ENCODE measurements around the gene MTARC2. TPM values are rescaled to one million over a fixed set of nuclear protein-coding genes. Genes with fewer than 3 reads are reported as not detected.

The MTARC2 gene
- total RNA-seq, 6 experiments from 2014 or later: 41.8 to 140 (median 86.6) TPM

DNA sequence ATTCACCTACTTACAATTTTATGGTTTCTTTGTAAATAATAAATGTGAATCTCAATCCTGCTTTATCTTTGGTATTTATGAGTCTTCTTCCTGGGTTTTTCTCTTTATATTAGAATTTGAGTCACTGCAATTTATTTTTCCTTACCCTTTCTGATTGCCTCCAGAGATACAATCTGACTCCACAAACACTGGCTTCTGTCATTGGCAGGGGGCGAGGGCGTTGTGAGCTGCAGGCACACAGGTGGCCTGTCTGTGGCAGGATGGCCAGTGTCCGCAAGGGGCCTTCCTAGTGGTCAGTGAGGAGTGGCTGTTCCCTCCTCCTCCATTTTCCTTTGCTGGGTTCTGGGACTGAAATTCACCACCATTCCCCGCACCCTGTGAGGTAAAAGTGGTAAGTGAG, 36.6 kb downstream of the MTARC2 start:
- Histone ChIP-seq H3K9me3 (no peaks in the 10 kb centered on the region), H3K4me3 (no peak overlapping the region), H3K27me3 (no peaks in the 10 kb centered on the region), H3K27ac (peak overlapping the region in 2 of 3 donors; percentile 88 to 92), H3K4me1 (peaks cover 0 to 40% (median 19%) of the 10 kb centered on the region in 4 donors), H3K36me3 (peaks cover 0 to 38% (median 13%) of the 10 kb centered on the region in 4 donors)
- intact Hi-C loops (cut with DNase I): no loop called here
- TF ChIP-seq POLR2A (IDR thresholded peaks at IDR 0.05): no peak
- TF ChIP-seq, protein P1, sequence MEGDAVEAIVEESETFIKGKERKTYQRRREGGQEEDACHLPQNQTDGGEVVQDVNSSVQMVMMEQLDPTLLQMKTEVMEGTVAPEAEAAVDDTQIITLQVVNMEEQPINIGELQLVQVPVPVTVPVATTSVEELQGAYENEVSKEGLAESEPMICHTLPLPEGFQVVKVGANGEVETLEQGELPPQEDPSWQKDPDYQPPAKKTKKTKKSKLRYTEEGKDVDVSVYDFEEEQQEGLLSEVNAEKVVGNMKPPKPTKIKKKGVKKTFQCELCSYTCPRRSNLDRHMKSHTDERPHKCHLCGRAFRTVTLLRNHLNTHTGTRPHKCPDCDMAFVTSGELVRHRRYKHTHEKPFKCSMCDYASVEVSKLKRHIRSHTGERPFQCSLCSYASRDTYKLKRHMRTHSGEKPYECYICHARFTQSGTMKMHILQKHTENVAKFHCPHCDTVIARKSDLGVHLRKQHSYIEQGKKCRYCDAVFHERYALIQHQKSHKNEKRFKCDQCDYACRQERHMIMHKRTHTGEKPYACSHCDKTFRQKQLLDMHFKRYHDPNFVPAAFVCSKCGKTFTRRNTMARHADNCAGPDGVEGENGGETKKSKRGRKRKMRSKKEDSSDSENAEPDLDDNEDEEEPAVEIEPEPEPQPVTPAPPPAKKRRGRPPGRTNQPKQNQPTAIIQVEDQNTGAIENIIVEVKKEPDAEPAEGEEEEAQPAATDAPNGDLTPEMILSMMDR (IDR thresholded peaks at IDR 0.05): no peak
- 82% methylated on average over 4 of the region's 4 CpGs for WGBS (ENCODE audit: insufficient coverage, low coverage, low lambda C conversion rate, missing lambda C conversion rate)
- ATAC-seq (no peak), DNase-seq (no peak)

DNA sequence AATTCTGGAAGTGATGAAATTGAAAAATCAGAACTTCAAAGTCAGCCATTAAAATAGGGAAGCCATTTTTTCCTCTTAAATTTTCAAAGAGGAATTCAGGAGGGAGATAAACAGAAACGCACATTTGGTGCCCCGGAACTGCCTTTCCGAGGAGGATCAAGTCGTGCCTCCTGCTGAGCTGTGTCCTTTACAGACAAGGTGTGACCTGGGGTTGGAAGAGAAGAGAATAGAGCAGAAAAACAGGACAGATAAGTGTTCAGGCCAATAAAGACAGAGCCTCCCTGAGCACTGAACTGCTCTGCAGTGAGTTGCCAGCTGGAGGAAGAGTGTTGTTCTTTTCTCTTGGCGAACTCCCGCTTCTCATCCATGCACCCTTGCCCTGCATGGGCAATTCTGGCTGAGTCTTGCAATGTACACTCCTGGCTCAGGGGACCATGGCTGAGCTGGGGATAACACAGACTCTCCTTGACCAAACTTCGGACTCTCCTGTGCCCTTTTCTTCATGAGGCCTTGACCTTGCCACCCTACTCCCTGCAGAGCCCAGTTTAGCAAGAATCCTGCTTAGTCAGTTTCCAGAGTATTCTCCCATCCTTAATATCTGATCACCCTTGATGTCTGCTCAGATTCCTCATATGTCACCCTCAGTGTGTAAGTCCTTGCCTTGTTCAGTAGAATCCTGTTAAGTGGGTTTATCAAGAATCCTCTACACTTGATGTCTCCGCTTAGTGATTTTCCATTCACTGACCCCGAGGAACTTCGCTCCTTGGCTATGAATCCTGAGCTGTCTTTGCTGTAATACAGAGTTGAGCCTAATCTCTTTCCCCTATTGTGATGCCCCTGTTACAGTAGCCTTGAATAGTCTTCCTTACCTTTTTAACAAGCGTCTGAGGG, 37.3 kb downstream of the MTARC2 start:
- H3K4me1 ChIP-seq: peaks cover 0 to 46% (median 22%) of the 10 kb centered on the region in 4 donors
- peaks cover 0 to 36% (median 13%) of the 10 kb centered on the region in 4 donors for H3K36me3 ChIP-seq
- H3K4me3 ChIP-seq: peak overlapping the region in 1 of 3 donors; percentile 67
- H3K9me3 ChIP-seq: no peaks in the 10 kb centered on the region
- DNase-seq: no peak
- peak overlapping the region; percentile 43 to 92 (median 88) for H3K27ac ChIP-seq
- intact Hi-C loops (cut with DNase I): no loop called here
- peak in 2 of 4 donors; percentile 1 for ATAC-seq
- no peaks in the 10 kb centered on the region for H3K27me3 ChIP-seq
- TF ChIP-seq, protein P1 (IDR thresholded peaks at IDR 0.05): no peak
- no peak for TF ChIP-seq POLR2A (IDR thresholded peaks at IDR 0.05)
- 53% methylated on average over 11 of the region's 11 CpGs for WGBS (ENCODE audit: insufficient coverage, low coverage, low lambda C conversion rate, missing lambda C conversion rate)

DNA sequence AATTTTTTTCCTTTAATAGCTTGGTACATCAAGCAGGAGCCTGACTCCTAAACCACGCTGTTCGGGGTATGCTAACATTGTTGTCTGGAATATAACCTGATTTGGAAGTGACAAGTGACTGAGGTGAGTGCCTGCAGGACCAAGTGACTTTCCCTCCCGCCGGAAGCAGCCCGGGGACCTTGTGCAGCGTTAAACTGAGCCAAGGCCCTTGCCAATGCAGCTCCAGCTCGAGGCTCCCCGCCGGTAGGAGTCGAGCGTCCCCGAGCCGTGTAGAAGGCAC, 37.9 kb downstream of the MTARC2 start:
- intact Hi-C loops (cut with DNase I): no loop called here
- Histone ChIP-seq H3K4me3 (peak overlapping the region; percentile 44 to 67 (median 61)), H3K4me1 (peaks cover 0 to 52% (median 24%) of the 10 kb centered on the region in 4 donors), H3K27me3 (no peaks in the 10 kb centered on the region), H3K36me3 (peaks cover 0 to 32% (median 13%) of the 10 kb centered on the region in 4 donors), H3K27ac (peak overlapping the region; percentile 43 to 92 (median 88)), H3K9me3 (no peaks in the 10 kb centered on the region)
- WGBS (ENCODE audit: insufficient coverage, low coverage, low lambda C conversion rate, missing lambda C conversion rate): 26% methylated on average over 7 of the region's 13 CpGs
- DNase-seq (peak in 1 of 3 donors; percentile 76), ATAC-seq (peak; percentile 27 to 52 (median 32))
- no peak for TF ChIP-seq POLR2A (IDR thresholded peaks at IDR 0.05)
- TF ChIP-seq, protein P1 (IDR thresholded peaks at IDR 0.05): no peak

DNA sequence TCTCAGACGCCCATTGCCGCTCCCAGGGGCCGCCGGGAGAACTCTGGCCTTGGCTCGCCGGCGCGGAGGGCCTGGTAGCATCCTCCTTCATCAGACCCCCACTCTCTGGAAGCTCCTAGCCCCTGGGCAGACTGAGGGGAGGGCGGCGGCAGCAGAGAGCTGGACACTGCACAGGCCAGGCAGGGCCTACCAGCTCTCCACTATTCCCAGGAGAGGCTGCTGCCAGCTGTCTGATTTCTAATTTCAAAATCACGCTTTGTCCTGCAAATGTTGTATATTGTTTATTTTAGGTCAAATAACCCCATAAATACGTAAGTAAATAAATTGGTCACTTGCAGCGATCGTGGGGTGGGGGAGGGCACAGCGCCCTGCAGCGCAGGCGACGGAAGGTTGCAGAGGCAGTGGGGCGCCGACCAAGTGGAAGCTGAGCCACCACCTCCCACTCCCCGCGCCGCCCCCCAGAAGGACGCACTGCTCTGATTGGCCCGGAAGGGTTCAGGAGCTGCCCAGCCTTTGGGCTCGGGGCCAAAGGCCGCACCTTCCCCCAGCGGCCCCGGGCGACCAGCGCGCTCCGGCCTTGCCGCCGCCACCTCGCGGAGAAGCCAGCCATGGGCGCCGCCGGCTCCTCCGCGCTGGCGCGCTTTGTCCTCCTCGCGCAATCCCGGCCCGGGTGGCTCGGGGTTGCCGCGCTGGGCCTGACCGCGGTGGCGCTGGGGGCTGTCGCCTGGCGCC, 38.4 kb downstream of the MTARC2 start, which contains the start of gene MTARC1:
Gene MTARC1 (plus strand): TSS at position 577 of the 732 bp plus-strand sequence. CDS start 32 bp downstream, at position 609.
- TF ChIP-seq, protein P1 (IDR thresholded peaks at IDR 0.05): peak in 3 of 4 donors; percentile 10 to 34 (median 30)
- peak; percentile 38 for TF ChIP-seq POLR2A (IDR thresholded peaks at IDR 0.05)
- no peaks in the 10 kb centered on the region for H3K27me3 ChIP-seq
- H3K27ac ChIP-seq: peak within 1 kb of the TSS; percentile 43 to 92 (median 88)
- H3K4me1 ChIP-seq: peaks cover 0 to 57% (median 27%) of the 10 kb centered on the region in 4 donors
- DNase-seq (peak; percentile 86 to 98 (median 97)), ATAC-seq (peak; percentile 71 to 86 (median 79))
- H3K4me3 ChIP-seq: peak within 1 kb of the TSS; percentile 44 to 67 (median 61)
- H3K9me3 ChIP-seq: no peaks in the 10 kb centered on the region
- WGBS (ENCODE audit: insufficient coverage, low coverage, low lambda C conversion rate, missing lambda C conversion rate): 0% methylated on average over 14 of the region's 56 CpGs
- H3K36me3 ChIP-seq: peaks cover 0 to 27% (median 10%) of the 10 kb centered on the region in 4 donors
- intact Hi-C loops (cut with DNase I): no loop called here

All from right lobe of liver (tissue), 6 donors.